Forelimb muscle (tissue), 1 donor: ENCODE results near the gene ARNT2. TPM values are rescaled to one million over a fixed set of nuclear protein-coding genes. Genes with fewer than 3 reads are reported as not detected.

Source experiments
- DNase-seq: peaks from one replicate; pipeline ENCODE4 v3.0.0-alpha.2; 2013; ENCODE audit warnings: low read depth
- polyA plus RNA-seq: library from polyadenylated mRNA; unstranded; fragments of 120-200 nt; gene quantifications from one replicate; pipeline ENCODE4 v1.2.1, GENCODE V29; 2013; ENCODE audit not compliant: insufficient read length

ARNT2 gene
- polyA plus RNA-seq, 1 donor: 6.6 TPM

DNA sequence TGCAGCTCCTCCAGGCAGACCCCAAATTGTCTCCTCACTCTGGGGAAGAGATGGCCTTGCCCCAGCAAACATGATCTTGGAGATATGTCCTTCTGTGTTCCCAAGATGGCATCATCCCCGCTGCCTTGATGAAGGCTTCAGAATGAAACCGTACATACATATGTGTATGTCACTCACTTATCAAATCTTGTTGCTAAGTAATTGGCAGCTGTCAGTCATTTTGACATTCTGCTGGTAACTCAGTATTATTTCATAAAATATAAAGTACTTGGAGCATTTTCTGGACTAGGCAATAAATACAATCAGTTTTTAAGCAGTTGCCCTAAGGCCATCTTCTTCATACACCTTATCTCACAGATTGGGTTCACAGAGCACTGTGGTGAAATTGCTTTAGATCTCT is 62.4 kb downstream of the ARNT2 start:
- DNase-seq: no peak

DNA sequence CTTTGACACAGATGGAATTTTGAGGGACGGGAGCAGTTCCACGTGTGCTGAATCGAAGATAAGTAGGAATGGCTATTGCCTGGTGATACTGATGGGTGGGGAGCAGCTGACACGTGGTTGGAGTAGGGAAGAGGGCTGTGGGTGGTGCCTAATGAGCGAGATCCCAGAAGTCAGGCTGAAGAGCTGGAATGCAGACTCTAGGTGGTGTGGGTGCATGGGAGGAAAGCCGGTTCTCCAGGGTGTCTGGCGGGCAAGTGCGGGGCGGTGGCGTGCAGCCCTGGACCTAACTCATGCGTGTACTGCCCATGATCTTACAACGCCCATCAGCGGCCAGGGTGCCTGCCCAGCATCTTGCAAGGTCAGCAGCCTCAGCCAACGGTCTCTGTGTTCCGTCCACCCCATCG is 63.1 kb downstream of the ARNT2 start:
- no peak for DNase-seq

DNA sequence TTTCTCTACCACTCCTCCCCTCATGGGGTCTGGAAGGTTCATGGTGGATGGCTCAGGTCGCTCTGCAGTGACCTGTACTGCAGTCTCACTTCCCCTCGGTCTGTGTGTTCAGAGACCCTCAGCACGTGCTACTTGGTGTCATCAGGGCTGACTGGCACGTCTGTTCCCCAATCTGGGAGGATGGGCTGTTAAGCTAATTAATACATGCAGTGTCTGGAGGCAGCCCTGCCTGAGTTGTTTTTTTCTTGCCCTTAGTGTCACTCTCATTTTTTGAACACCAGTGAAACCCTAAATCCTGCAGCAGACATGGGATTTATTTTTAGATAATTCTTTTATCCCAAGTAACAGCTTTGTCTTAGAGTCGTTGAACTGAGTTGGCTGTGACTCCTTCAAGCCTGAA is 64.6 kb downstream of the ARNT2 start:
- DNase-seq: no peak

DNA sequence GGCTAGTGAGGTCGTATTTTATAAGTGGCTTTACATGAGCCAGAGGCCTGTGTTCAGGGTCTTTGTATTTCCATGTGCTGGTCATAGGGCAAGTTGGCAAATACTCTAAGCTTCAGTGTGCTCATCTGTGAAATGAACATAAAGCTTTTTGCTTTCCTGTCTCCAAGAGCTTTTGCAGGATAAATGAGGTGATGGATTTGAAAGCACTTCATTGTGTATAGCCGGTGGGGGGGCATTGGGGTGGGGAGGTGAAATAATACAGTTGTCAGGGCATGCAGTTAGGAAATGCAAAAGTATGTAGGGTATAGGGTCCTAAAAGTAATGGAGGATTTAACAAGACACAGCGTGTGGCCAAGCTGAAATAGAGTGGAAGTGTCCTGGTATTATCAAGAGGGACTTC is 67.7 kb downstream of the ARNT2 start:
- no peak for DNase-seq

DNA sequence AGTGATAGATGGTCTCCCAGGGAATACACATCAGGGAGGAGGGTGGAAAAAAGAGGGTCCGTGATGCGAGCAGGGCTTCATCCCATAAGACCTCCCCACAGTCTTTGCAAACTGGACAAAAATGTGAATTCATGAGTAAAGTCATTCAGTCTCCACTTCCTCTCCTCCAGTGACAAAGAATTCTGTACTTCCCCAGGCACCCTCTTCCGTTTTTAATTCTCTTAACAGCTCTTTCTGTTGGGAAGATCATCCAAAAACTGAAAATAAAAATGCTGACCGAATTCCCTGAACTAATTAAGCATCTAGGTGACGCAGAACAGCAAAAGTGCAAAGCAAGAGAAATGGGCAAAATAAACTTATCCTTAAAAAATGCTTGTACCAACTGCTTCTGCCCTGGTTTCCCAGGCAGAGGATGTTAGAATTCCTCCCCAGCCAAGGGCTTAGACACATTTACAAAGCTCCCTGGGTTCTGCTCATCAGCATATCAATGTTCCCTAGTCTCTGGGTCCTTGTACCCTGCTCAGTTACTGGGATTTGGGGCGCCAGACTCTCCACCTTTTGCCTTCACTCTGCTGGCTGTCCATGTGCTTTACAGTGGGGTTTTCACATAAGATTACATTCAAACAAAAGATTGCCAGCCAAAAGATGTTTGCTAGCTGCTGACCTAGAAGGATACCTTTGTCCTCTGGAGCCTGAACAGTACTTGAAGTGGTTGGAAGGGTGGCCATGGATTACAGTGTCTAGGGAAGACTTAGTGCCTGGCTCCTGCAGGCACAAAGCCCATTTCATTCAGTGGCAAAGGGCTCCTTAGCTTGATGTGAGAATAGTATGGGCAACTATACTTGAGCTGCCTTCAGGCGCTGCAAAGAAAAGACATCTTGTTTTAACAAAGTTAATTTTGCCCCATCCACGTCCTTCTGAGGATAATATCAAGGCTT is 69.4 kb downstream of the ARNT2 start:
- no peak for DNase-seq

DNA sequence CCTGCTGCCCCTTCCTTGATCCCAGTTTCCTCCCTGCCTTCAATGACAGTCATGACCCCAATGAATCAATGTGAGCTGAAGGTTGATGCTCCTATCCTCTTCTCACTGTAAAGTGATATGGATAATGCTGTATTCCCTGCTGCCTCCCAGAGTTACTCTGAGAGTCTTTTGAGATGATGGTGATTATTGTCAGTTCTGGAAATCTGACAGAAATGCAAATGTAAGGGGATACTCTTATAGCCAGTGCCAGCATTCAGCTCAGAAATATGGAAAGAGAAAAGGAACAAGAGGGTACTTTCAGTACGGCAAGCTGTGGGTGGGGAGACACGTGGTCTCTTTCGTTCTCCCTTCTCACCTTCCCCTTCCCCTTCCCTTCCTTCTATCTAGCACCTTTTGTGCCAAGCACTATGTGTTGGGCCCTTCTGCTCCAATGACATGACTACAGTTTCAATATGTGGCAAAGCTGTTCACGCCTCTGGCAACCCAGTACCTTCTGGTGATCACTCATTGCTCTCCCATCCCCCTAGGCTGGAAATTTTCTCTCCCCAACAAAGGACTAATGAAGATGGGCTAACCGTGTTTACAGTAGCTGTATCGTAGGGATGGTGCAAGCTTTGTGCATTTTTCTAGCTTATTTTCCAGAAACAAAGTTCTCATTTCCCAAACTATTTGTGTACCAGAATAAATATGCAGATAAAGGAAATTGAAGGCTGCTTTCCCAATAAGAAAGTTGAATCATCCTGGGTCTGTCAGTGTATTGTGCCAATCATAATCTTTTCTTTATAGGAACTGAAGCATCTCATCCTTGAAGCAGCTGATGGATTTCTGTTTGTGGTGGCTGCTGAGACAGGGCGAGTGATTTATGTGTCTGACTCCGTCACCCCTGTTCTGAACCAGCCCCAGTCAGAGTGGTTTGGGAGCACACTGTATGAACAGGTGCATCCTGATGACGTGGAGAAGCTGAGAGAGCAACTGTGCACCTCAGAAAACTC is 70.3 kb downstream of the ARNT2 start:
- no peak for DNase-seq

DNA sequence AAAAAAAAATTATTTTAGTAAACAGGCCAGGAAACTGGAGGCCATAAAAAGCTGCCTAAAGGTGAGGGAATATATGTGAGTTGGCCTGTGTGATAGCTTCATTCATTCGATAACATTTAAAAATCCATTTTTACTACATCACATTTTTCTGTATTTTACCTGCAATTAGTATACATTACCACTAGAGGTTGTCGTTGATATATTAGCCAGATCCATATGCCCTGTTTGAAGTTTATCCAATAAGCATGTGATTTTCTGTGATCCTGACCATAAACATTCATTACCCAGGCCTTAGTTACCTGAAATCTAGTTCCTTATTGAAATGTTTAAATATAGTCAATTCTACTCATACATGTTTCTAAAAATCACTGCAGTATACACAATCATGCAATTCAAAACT is 71.4 kb downstream of the ARNT2 start:
- no peak for DNase-seq

DNA sequence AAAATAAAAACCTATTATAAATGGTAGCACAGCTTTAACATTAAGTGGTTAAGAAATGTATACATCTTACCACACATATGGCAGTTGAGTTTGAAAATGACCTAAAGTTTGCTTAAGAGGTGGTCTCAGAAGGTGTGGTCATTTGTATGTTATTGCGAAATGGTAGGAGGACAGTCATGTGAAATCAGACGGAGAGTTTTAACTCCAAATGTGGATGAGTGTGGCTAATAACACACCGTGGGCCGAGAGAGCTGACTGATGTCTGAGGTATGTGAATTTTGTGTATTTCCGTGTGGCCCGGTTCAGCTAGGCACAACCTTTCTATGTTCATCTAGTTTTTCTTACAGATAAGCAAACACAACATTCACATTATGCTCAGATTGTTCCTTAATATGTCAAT is 71.9 kb downstream of the ARNT2 start:
- no peak for DNase-seq

DNA sequence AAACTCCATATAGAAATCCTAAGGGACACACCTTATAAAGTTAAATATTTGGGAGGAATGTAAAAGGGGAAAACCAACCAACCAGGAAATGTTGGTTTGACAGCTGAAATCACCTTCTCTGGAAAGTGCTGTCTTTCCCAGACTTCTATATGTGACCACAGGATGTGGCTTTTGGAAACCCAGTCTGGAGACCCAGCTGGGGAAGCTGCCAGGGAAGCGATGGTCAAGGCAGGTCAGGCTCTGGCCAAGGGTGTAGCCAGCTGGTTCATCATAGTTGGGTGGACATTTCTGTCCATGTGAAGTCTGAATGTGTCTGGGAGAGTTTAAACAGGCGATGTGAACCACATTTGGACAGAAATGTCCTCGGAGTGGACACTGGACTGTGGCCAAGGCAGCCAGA is 73.9 kb downstream of the ARNT2 start:
- DNase-seq: no peak

DNA sequence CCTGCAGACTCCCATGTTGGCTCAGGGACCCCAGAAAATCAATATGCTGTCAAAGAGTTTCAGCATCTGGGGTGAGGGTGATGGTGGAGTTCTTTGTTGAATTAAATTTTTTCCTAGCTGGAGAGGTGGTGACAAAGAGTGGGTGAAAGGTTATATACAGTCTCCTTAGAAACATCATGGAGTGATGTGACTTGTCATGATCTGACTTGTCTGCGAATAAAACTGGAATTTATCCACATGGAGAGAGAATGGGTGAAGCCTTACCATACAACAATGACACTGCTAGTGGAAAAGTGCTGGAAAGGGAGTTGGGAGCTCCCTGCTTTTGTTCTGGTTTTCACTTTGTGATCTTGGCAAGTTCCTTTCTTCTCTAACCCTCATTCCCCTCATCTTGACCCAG is 75.0 kb downstream of the ARNT2 start:
- DNase-seq: no peak

DNA sequence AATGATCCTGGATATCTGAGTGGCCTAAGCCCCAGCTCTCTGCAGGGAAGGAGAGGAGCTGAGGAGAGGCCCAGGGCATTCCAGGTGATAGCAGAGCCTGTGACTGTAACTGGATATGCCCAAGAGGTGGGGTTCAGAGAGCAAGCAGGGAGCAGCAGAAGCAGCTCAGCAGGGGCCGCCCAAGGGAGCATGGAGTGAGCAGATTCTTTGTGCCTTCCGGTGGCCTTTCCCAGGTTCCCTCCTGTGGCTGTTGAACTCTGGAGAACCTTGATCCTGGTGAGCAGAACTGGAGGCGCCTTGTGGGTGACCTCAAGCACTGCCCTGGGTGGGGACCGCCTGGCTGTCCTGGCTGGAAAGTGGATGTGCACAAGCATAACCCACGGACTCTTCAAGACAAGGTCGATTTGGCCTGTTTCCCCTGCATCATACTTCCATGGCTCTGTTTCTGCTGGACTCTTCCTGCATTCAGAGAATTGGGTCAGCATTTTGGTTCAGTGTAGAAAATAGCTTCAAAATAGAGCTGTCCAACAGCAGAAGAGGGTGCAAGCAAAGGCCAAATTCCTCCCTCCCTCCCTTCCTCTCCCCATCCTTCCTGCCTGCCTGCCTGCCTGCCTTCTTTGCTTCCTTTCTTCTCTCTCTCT is 76.1 kb downstream of the ARNT2 start:
- no peak for DNase-seq

DNA sequence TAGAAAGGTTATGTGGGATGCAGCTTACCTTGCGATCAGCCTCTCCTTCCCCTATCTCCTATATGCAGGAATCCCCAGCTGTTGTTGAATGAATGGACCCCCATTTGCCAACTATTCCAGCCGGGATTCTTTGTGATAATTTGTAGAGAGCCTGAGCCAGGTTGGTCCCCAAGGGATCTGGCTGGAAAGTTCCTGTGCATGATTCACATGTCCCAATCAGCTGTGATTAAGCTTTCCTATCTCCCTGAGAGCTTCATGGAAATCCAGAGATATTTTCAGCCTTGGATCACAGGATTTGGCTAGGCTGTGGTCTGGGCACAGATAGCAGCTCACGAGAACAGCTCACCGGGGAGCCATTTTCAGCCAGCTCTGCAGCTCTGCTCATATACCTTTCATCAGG is 76.7 kb downstream of the ARNT2 start:
- DNase-seq: no peak

DNA sequence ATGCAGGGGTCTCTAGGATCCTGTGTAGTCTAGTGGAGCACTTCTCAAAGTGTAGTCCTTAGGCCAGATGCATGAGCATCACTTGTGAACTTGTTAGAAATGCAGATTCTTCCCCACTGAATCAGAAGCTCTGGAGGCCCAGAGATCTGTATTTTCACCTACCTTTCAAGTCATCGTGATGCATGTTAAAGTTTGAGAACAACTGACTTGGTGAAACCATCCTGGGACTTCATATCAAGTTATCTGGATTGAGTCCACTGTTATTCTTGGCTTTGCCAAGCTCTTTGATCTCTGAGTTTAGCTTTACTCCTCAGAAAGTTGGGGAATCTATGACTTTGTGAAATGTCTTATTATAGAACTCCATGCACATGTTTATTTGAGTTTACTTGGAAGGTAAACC is 78.5 kb downstream of the ARNT2 start:
- DNase-seq: no peak

DNA sequence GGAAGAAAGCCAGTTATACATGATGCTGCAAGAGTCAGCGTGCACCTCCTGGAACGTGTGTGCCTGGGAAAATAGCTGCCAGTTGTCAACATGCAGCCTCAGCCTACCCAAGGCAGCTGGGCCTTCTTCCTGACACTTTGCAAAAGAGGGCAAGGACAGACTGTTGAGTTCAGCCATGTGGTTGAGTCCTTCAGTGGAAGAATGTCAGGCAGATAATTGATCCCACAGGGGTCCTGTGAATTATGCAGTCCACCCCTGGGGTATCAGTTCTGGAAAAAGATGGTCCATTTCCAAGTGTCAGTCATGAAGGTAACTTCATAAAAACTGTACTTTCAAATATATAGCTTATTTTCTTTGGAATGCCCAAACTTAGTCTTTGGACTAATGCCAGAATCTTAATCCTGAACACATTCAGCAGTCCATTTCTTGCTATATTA is 79.6 kb downstream of the ARNT2 start:
- no peak for DNase-seq

DNA sequence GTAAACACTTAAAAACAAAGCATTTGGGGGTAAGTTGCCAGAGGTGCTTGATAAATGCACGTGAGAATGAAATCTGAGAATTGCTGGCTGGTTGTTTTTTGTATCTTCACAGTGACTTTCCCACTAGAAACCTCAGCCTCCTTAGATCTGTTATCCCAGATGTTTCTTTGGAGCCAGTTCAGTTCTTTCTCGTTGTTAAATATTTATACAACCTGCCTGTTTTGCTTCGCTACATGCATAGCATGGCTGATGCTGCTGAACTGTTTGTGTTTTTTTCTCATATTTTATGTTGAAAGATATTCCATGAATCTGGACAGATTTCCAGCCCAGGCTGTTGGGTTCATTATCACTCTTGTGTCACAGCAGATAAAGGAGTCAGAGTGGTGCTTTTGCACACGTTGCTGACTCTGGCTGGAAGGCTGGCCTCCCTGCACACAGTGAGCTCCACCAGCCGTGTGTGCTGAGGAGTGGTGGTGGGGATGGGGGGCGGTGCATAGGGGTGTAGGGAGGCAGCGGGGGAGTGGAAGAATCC is 80.2 kb downstream of the ARNT2 start:
- DNase-seq: no peak

DNA sequence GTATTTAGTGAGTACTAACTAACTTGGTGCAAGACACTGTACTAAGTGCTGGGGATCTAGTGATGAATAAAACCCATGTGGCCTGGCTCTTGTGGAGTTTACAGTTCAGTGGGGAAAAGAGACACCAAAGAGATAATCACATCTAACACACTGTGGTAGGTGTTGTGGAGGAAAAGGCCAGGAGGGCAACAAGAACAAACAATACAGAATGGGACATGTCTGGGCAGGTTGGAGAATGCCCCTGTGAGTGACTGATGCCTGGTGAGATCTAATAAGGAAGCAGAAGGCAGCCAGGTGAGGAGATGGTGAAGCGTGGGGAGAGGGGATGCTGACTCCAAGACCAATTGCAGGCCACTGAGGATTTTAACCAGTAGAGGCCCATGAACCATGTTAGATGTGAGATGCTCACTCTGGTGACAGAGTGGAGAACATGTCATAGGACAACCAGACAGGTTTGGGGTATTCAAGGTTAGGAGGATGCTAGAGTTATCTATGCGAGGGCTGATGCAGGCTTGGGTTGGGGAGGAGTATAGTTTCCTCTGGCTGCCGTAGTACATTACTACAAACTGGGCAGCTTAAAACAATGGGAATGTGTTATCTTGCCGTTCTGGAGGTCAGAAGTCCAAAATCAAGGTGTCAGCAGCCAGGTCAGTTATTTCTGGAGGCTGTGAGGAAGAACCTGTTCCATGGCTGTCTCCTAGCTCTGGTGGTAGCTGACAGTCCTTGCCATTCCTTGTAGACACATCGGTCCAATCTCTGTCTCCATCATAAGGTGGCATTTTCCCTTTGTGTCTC is 81.4 kb downstream of the ARNT2 start:
- DNase-seq: no peak

DNA sequence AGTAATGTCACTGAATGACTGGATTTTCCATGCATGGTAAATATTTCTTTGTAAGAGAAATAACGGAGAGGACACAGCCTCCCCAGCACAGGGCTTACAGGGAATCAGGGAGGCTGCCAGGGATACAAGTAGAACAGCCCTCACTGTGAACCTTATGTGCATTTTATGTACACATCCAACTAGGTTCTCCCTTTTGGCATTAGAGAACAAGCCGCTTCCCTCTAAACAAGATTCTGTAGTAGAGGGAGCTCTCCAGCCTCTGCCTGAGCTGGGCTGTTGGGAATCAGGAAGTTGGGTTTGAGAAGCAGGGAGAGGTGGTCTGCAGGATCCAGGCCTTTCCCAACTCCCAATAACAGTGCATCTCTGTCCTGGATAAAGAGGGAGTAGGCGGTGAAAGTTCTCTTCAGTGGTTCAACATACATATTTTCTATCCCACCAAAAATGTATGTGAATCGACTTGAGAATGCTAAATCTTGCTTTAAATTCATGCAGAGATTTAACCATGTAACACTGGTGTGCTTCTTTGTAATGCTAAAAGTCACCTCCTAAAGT is 83.7 kb downstream of the ARNT2 start:
- DNase-seq: no peak

DNA sequence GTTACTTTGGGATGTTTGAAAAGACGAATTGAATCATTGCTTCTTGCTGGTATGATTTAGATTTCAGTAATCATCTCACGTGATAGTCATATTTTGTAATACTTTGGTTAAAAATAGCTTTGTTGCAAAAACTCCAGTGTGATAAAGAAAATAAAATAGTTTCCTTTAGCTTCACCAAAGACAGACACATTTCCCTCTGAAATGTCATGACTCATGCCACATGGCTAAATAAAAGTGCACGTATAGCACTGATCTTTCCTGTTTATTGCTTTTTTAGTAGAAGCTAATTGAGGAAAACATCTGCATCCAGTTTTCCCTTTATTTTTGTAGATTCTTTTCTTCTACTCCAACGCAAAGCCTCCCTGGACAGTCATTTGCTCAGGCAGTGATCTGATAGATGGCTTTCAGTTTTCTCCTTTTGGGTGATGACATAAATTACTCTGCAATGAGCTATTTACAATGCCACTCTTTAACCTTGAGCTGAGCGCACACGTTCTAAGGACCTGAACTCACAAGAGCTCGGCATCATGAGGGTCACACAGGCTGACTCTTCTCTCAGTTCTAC is 84.9 kb downstream of the ARNT2 start:
- DNase-seq: peak; percentile 20

DNA sequence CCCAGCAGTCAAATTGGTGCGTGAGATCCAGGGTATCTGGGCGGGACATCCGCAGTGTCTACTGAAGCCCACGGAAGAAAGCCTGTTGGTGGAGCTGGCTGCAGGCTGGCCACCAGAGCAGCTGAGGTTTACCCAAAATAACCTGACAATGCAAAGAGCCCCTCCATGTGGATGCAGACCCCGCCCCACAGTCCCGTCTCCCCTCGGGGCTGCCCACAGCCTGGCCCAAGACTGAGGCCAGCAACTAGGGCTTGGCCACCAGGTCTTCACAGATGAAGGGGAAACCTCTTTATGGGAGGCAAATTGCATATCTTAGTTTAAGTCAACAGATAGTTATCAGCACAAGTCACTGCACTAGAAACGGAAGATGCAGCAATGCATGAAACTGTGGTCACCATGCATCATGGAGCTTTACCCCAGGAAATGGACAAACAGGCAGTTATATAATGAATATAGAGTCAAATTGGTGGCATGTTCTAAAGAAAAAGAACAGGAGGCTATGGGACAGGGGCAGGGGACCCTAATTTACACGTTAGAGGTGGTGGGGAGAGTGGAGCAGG is 86.3 kb downstream of the ARNT2 start:
- DNase-seq: no peak
